Lower lobe of right lung (tissue), 2 donors: ENCODE measurements around the gene NBAS. TPM values are rescaled to one million over a fixed set of nuclear protein-coding genes. Genes with fewer than 3 reads are reported as not detected.
"Not testable (repeated sequence)": the region's sequence is repeated elsewhere in the genome, so short reads cannot be mapped to it uniquely, and the experiment has no call there.

Experiments
- ATAC-seq, 2 donors: fragments of 200-7000 bp; cut with Tn5 transposase; one replicate each; pipeline ENCODE4 v1.9.1; 2020 to 2022; ENCODE audit warnings: mild to moderate bottlenecking in 2 of 2, moderate library complexity in 2 of 2
- DNase-seq: peaks from one replicate; pipeline ENCODE4 v3.0.0-alpha.2; 2020
- H3K27ac ChIP-seq: fragments of 200-600 bp; one replicate; pipeline ENCODE4 v1.8.0; 2022
- H3K27me3 ChIP-seq: fragments of 200-600 bp; one replicate; pipeline ENCODE4 v1.8.0; 2022; ENCODE audit warnings: low read depth
- H3K36me3 ChIP-seq: fragments of 200-600 bp; one replicate; pipeline ENCODE4 v1.8.0; 2022; ENCODE audit warnings: mild to moderate bottlenecking
- H3K4me1 ChIP-seq: fragments of 200-600 bp; one replicate; pipeline ENCODE4 v1.8.0; 2022
- H3K4me3 ChIP-seq: fragments of 200-600 bp; one replicate; pipeline ENCODE4 v1.8.0; 2022; ENCODE audit warnings: mild to moderate bottlenecking
- H3K9me3 ChIP-seq: fragments of 200-600 bp; one replicate; pipeline ENCODE4 v1.8.0; 2022
- intact Hi-C: fragments of 100-400 bp; cut with DNase I; formaldehyde crosslinking; loops from one replicate; pipeline ENCODE4 v1.11.0; 2022
- total RNA-seq: library from RNA; stranded (reverse); fragmentation: NEBNext Ultra II Directional; extraction: Animal tissue kit (Norgen Biotek cat#: 25700); gene quantifications from one replicate; pipeline ENCODE4 v1.2.1, GENCODE V29; 2021
- TF ChIP-seq, protein P1 (sequence below): fragments of 200-600 bp; IDR thresholded peaks from one replicate; pipeline ENCODE4 v1.8.0; 2022; ENCODE audit warnings: antibody characterized with exemption, mild to moderate bottlenecking
- donor health status: DM: no; HTN: yes; CAD: no; lungs with severe emphysema.

The NBAS gene
- total RNA-seq, 1 donor from 2014 or later, result 42.4 TPM

DNA sequence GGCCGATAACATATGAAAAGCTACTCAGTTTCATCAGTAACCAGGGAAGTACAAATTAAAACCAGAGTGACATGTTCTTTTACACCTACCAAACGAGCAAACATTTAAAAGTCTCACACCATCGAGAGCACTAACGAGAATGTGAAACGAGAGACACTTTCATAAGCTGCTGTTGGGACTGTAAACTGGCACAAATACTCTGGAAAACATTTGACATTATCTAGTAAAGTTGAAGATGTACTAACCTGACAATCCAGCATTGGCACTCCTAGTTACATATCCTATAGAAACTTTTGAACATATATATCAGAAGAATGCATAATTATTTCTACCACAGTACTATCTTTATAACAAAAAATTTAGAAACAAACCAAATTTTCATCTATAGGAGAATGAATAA lies 28.1 kb downstream of the NBAS start:
- no peaks in the 10 kb centered on the region for H3K4me1 ChIP-seq
- intact Hi-C loops, result no loop called here
- H3K27ac ChIP-seq, result no peak overlapping the region
- DNase-seq (no peak), ATAC-seq (no peak)
- TF ChIP-seq, protein P1, sequence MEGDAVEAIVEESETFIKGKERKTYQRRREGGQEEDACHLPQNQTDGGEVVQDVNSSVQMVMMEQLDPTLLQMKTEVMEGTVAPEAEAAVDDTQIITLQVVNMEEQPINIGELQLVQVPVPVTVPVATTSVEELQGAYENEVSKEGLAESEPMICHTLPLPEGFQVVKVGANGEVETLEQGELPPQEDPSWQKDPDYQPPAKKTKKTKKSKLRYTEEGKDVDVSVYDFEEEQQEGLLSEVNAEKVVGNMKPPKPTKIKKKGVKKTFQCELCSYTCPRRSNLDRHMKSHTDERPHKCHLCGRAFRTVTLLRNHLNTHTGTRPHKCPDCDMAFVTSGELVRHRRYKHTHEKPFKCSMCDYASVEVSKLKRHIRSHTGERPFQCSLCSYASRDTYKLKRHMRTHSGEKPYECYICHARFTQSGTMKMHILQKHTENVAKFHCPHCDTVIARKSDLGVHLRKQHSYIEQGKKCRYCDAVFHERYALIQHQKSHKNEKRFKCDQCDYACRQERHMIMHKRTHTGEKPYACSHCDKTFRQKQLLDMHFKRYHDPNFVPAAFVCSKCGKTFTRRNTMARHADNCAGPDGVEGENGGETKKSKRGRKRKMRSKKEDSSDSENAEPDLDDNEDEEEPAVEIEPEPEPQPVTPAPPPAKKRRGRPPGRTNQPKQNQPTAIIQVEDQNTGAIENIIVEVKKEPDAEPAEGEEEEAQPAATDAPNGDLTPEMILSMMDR, result no peak
- H3K9me3 ChIP-seq, result no peaks in the 10 kb centered on the region
- H3K4me3 ChIP-seq, result no peak overlapping the region
- H3K27me3 ChIP-seq, result no peaks in the 10 kb centered on the region
- H3K36me3 ChIP-seq, result peaks cover 42% of the 10 kb centered on the region

DNA sequence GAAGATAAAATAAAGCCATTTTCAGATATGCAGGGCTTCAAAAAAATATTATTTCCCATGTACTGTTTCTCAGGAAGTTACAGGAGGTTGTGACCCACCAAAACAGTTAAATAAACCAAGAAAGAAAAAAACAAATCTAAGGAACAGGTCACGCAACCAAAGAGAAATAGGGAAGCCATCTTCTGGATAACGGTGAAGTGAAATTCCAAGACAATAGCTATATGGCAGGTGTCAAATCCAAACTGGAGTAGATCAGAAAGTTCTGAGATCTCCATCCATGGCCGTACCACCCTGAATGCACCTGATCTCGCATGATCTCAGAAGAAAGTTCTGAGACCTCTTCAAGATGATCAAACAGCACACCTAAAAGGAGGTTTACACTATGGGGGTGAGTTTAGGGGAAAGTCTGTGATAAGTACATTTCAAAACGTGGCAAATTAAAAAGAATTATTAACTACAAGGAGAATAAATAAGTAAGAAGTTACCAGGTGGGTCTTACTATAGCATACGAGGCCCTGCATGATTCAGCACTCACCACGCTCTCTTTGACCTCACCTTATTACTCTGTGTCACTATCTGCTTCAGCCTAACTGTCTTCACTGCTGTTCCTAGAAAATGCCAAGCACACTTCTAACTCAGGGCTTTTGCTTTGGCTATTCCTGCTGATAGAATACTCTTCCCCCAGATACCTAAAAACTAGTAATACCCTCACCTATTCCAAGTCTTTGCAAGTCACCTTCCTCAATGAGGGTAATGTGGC lies 29.9 kb downstream of the NBAS start:
- Histone ChIP-seq H3K27me3 (no peaks in the 10 kb centered on the region), H3K4me3 (no peak overlapping the region), H3K27ac (no peak overlapping the region), H3K4me1 (no peaks in the 10 kb centered on the region), H3K9me3 (no peaks in the 10 kb centered on the region), H3K36me3 (peaks cover 46% of the 10 kb centered on the region)
- DNase-seq, result no peak
- ATAC-seq, result no peak
- TF ChIP-seq, protein P1, result no peak
- intact Hi-C loops, result no loop called here

DNA sequence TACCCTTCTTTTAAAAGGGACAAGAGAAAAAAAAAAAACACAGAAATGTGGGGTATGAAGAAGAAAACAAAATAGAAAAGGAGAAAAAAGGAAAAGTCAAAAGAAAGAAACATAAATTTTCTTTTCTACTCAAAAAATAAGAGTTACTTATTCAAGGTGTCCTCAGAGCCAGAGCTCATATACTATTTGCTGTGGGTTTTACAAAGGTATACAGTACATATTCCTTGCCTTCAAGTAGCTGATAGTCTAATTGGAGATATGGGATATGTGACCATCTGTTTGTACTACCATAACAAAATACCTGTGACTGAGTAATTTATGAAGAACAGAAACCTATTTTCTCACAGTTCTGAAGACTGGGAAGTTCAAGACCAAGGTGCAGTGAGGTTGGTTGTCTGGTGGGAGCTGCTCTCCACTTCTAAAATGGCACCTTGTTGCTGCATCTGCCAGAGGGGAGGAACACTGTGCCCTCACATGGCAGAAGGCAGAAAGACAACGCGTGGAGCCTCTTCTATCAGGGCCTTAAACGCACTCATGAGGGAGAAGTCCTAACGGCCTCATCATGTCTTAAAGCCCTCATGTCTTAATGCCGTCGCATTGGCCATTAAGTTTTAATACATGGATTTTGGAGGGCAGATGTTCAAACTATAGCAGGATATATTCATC lies 33.9 kb downstream of the NBAS start:
- no peak overlapping the region for H3K27ac ChIP-seq
- intact Hi-C loops, result no loop called here
- H3K27me3 ChIP-seq, result no peaks in the 10 kb centered on the region
- TF ChIP-seq, protein P1, result no peak
- no peaks in the 10 kb centered on the region for H3K4me1 ChIP-seq
- H3K9me3 ChIP-seq, result no peaks in the 10 kb centered on the region
- ATAC-seq (no peak), DNase-seq (no peak)
- peaks cover 43% of the 10 kb centered on the region for H3K36me3 ChIP-seq
- H3K4me3 ChIP-seq, result no peak overlapping the region

DNA sequence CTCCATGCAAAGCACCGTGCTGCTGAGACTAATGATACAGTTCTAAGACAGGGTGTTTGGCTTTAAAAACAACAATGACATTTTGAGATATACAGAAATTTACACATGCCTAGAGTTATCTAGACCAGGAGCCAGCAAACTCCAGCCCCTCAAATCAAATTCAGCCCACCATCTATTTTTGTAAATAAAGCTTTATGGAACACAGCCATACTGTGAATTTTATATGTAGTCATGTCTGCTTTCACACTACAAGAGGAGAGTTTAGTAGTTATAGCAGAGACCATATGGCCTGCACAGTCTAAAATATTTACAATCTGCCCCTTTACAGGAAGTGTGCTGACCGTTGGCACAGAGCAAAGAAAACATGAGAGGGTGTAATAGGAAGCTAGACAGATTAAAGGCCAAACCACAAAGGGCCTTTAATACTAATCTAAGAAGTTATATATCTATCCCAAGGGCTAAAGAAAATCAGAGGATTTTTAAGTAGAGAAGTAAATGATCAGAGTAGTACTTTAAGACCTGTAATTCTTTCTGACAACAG lies 39.4 kb downstream of the NBAS start:
- no peak for DNase-seq
- intact Hi-C loops, result no loop called here
- TF ChIP-seq, protein P1, result no peak

DNA sequence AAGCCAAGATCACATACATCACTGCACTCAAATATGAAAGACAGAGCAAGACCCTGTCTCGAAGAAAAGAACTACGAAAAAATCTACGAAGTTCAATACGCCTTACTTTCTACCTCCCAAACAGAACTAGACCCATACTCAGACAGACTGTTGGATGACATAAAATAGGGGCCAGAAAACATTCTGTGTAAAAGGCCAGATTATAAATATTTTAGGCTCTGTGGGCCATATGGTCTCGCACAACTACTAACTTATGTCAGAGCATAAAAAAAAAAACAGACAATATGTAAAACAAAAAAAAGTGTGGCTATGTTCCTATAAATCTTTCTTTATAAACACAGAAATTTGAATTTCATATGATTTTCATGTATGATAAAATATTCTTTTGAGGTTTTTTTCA lies 40.8 kb downstream of the NBAS start:
- Histone ChIP-seq H3K27me3 (no peaks in the 10 kb centered on the region), H3K9me3 (no peaks in the 10 kb centered on the region), H3K36me3 (peaks cover 22% of the 10 kb centered on the region), H3K4me3 (no peak overlapping the region), H3K27ac (no peak overlapping the region), H3K4me1 (no peaks in the 10 kb centered on the region)
- ATAC-seq (no peak), DNase-seq (no peak)
- TF ChIP-seq, protein P1, result no peak
- intact Hi-C loops, result no loop called here

More for the DNA sequence above, 39.4 kb downstream of the NBAS start:
- no peaks in the 10 kb centered on the region for H3K4me1 ChIP-seq
- H3K27ac ChIP-seq, result no peak overlapping the region
- H3K27me3 ChIP-seq, result no peaks in the 10 kb centered on the region
- no peaks in the 10 kb centered on the region for H3K9me3 ChIP-seq
- H3K4me3 ChIP-seq, result no peak overlapping the region
- H3K36me3 ChIP-seq, result peaks cover 25% of the 10 kb centered on the region
- ATAC-seq, result no peak

DNA sequence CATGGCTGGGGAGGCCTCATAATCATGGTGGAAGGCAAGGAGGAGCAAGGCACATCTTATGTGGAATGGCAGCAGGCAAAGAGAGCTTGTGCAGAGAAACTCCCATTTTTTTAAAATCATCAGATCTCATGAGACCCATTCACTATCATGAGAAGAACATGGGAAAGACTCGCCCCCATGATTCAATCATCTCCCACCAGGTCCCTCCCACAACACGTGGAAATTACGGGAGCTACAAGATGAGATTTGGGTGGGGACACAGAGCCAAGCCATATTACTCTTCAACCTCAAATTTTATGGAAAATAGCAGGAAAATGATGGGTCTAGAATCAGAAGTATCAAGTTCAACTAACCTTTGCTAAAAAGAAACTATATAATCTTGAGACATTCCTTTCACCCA lies 42.4 kb downstream of the NBAS start:
- H3K27me3 ChIP-seq, H3K9me3 ChIP-seq, ATAC-seq, H3K4me1 ChIP-seq, H3K27ac ChIP-seq, DNase-seq, intact Hi-C loops, H3K4me3 ChIP-seq: not testable (repeated sequence)
- H3K36me3 ChIP-seq, result peaks cover 17% of the 10 kb centered on the region
